DOHH2 (cell line): ENCODE data around the gene RAG2.

ENCODE experiments used
- H3F3A ChIP-seq: fragments of 200-600 bp; sonication (generic), shearing (Covaris generic); 2 replicates; pipeline ENCODE4 v1.6.0; 2016; ENCODE audit warnings: antibody characterized with exemption, mild to moderate bottlenecking; ENCODE audit not compliant: control insufficient read depth, insufficient read depth
- H3K27ac ChIP-seq: fragments of 200-600 bp; sonication (generic); 2 replicates; pipeline ENCODE4 v1.5.1; 2014; ENCODE audit warnings: low read depth, mild to moderate bottlenecking, low read length, moderate library complexity
- H3K27me3 ChIP-seq: fragments of 200-600 bp; sonication (generic); 2 replicates; pipeline ENCODE4 v1.6.1; 2014; ENCODE audit warnings: mild to moderate bottlenecking, low read length, mixed read lengths; ENCODE audit not compliant: control insufficient read depth
- H3K36me3 ChIP-seq: fragments of 200-600 bp; sonication (generic); 2 replicates; pipeline ENCODE4 v1.6.1; 2014; ENCODE audit warnings: mild to moderate bottlenecking, low read length, moderate library complexity, mixed read lengths; ENCODE audit not compliant: control insufficient read depth
- H3K4me1 ChIP-seq: fragments of 200-600 bp; sonication (generic); 2 replicates; pipeline ENCODE4 v1.6.1; 2014; ENCODE audit warnings: mild to moderate bottlenecking, low read length, mixed read lengths; ENCODE audit not compliant: control insufficient read depth
- H3K4me2 ChIP-seq: fragments of 200-600 bp; sonication (generic); 2 replicates; pipeline ENCODE4 v1.6.0; 2014; ENCODE audit warnings: mild to moderate bottlenecking, low read length, moderate library complexity
- H3K4me3 ChIP-seq: fragments of 200-600 bp; sonication (generic); 2 replicates; pipeline ENCODE4 v1.5.1; 2014; ENCODE audit warnings: mild to moderate bottlenecking, low read length, mixed read lengths
- H3K79me2 ChIP-seq: fragments of 200-600 bp; sonication (generic); 2 replicates; pipeline ENCODE4 v1.6.1; 2014; ENCODE audit warnings: mild to moderate bottlenecking, low read length, mixed read lengths; ENCODE audit not compliant: control insufficient read depth
- H3K9me2 ChIP-seq: fragments of 200-600 bp; sonication (generic); replicated peaks from 2 replicates; pipeline ENCODE4 v1.6.1; 2014; ENCODE audit warnings: mild to moderate bottlenecking, low read length, mixed read lengths; ENCODE audit not compliant: control insufficient read depth
- H3K9me3 ChIP-seq: fragments of 200-600 bp; sonication (generic); 2 replicates; pipeline ENCODE4 v1.6.1; 2014; ENCODE audit warnings: antibody characterized with exemption, low read length, mixed read lengths; ENCODE audit not compliant: control insufficient read depth, insufficient read depth
- H4K20me1 ChIP-seq: fragments of 200-600 bp; sonication (generic); 2 replicates; pipeline ENCODE4 v1.6.0; 2014; ENCODE audit warnings: low read depth, mild to moderate bottlenecking, antibody characterized with exemption, low read length, moderate library complexity; ENCODE audit not compliant: control insufficient read depth, insufficient read depth
- CTCF ChIP-seq: fragments of 200-600 bp; sonication (generic); IDR thresholded peaks from one replicate; pipeline ENCODE4 v1.5.1; 2014; ENCODE audit warnings: antibody characterized with exemption, mild to moderate bottlenecking, low read depth, low read length; ENCODE audit not compliant: poor library complexity, severe bottlenecking
- EZH2phosphoT487 ChIP-seq: fragments of 200-600 bp; sonication (generic); IDR thresholded peaks from 2 replicates; pipeline ENCODE4 v1.6.1; 2017; ENCODE audit warnings: borderline replicate concordance, mild to moderate bottlenecking, antibody characterized with exemption, low read length, moderate library complexity, mixed read lengths

The RAG2 gene

DNA sequence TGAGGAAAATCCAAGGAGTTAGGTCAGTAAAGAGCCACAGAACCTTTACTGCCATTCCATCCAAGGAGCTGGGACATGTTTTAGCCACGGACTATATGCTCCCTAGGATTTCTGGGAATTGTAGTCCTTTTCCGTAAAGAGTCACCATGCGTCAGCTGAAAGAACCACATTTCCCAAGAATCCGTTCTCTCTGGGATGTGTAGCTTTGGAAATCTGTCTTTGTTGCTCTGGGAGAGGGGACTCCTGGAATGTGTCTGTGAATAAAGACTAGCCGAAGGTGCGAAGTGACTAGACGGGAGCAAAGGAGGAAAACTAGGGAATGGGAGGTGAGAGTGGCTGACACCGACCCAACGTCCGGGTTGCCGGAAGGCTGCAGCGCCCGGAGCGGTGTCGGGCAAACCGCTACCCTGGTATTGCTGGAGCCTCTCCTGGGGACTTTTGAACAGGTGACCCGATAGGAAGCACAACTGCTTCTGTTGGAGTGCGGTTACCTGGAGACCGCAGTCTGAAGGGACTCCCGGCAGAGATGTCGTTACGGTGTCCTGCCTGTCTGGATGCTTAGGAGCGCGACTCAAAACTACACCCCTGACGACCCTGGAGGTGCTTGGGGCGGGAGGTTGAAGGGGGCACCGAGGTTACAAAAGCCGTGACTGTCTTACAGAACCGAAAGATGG, 3.6 kb downstream of the RAG2 start, which contains the start of gene IFTAP:
Gene IFTAP (plus strand): TSS at position 187 of the 674 bp plus-strand sequence. CDS start 15,602 bp downstream, outside the sequence.
- H3K9me2 ChIP-seq, result no peaks in the 10 kb centered on the region
- no peaks in the 10 kb centered on the region for H4K20me1 ChIP-seq
- no peak within 1 kb of the TSS for H3K4me3 ChIP-seq
- no peaks in the 10 kb centered on the region for H3K36me3 ChIP-seq
- H3K4me1 ChIP-seq, result no peaks in the 10 kb centered on the region
- no peaks in the 10 kb centered on the region for H3K79me2 ChIP-seq
- no peaks in the 10 kb centered on the region for H3K9me3 ChIP-seq
- TF ChIP-seq EZH2phosphoT487, result no peak
- no peak for TF ChIP-seq CTCF
- H3K27ac ChIP-seq, result no peak within 1 kb of the TSS
- H3K4me2 ChIP-seq, result no peak within 1 kb of the TSS
- no peaks in the 10 kb centered on the region for H3K27me3 ChIP-seq
- no peaks in the 10 kb centered on the region for H3F3A ChIP-seq

DNA sequence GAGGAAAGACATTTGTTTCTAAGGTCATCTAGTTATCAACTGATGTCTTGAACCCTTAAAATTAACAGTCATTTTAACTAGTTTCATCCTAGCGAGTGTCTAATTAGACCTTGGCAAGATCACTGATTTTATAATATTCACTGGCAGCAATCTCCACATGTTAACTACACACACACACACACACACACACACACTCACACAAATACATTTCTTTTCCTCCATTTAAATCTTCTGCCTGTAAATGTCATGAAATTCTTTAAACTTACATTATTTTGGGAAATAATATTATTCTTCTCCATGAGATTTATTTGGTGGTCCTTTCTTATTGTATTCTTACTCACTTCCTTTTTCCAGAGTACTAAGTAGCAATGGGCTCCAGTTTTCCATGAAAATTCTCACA, 6.6 kb downstream of the RAG2 start:
- Histone ChIP-seq H3K4me1 (no peaks in the 10 kb centered on the region), H3F3A (no peaks in the 10 kb centered on the region), H3K36me3 (no peaks in the 10 kb centered on the region), H3K9me2 (no peaks in the 10 kb centered on the region), H3K27me3 (no peaks in the 10 kb centered on the region), H3K27ac (no peak overlapping the region), H3K79me2 (no peaks in the 10 kb centered on the region), H3K9me3 (no peaks in the 10 kb centered on the region), H3K4me2 (no peak overlapping the region), H4K20me1 (no peaks in the 10 kb centered on the region), H3K4me3 (no peak overlapping the region)
- TF ChIP-seq EZH2phosphoT487 (no peak), CTCF (no peak)

DNA sequence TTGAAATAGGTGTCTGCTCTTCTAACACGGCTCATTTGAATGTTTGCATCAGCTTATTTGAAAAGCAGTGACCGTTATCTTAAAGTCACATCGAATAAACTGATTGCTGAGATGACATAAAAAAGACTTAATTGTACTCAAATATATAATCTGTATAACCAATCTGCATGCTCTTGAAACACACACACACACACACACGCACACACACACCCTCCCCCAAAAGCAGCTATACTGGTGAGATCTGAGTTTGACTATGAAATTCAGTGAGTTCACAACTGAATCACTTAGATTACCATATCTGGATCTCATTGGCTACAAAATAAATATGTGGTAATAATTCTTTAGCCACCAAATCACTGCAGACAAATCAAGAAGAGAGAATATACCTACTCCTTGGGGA, 7.5 kb downstream of the RAG2 start:
- H3K9me3 ChIP-seq, result no peaks in the 10 kb centered on the region
- H3K9me2 ChIP-seq, result no peaks in the 10 kb centered on the region
- no peaks in the 10 kb centered on the region for H3K79me2 ChIP-seq
- no peak overlapping the region for H3K4me2 ChIP-seq
- TF ChIP-seq CTCF (no peak), EZH2phosphoT487 (no peak)
- H3F3A ChIP-seq, result no peaks in the 10 kb centered on the region
- H3K27me3 ChIP-seq, result no peaks in the 10 kb centered on the region
- no peaks in the 10 kb centered on the region for H3K4me1 ChIP-seq
- no peaks in the 10 kb centered on the region for H4K20me1 ChIP-seq
- H3K4me3 ChIP-seq, result no peak overlapping the region
- H3K36me3 ChIP-seq, result no peaks in the 10 kb centered on the region
- no peak overlapping the region for H3K27ac ChIP-seq
